SHP77 treated with DMSO at 0.1 percent for 48 hours (cell line): Measurements from ENCODE around the gene RGN.
"Not testable (repeated sequence)": the region's sequence is repeated elsewhere in the genome, so short reads cannot be mapped to it uniquely, and the experiment has no call there.

Experiments used
- DNase-seq: peaks from one replicate; lab custom pipeline; 2025; lab: John Stamatoyannopoulos, UW

Gene RGN

DNA sequence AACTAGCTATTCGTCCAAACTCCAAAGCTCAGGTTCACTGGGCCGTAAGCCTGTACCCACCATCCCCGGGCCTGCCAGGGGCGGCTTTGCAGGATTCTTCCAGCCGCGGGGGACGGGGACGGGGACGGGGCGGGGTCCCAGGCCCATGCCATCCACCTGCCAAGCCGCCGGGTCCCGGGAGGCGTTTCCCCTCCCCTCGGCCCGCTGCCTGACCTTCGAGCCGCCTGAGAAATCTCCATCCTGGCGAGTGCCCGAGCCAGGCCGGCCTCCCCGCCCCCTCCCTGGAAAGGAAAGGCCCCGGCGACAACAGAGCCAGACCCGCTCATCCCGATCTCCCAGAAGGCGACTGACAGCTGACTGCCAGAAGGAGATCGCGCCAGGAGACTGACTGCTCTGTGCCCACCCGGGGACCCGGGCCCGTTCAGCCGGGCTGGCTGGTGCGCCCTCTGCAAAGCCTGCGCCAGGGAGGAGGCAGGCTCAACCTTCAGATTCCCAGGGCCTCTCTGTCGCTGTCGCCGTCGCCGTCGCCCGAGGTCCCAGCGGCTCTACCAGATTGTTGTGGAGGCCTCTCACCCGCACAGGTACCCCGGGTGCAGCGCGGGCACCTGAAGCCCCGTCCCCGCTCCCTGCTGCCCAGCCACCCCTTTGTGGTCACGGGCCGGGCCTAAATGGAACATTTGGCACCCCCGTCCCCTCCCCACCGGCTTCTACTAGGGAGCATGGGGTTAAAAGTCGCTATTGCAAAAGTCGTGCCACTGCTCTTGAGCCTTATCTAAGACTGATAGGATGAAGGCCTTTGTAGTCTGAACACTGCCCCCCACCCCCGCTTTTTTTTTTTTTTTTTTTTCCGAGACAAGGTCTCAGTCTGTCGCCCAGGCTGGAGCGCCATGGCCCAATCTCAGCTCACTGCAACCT, at the start of gene RGN:
Gene RGN (plus strand): TSS at position 315 of the 915 bp plus-strand sequence. CDS start 2,702 bp downstream, outside the sequence.
- DNase-seq, result no peak

DNA sequence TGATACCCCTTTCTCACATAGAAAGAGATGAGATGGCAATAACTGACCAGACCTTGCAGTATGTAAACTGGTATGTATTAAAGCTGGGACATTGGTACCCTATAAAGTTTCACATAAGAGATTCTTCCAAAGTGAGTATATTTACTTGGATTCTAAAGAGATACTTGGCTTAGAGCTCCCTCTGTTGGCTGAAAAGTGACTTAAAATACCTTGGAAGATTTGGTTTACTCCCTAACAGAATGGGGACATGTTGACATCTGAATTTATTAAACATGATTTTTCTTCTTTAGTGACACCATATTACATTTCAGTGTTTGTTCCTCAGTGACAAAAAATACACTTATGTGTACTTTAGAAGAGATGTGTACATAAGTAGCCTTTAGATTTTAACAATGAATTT, 47.9 kb upstream of the RGN start:
- peak; percentile 7 for DNase-seq

DNA sequence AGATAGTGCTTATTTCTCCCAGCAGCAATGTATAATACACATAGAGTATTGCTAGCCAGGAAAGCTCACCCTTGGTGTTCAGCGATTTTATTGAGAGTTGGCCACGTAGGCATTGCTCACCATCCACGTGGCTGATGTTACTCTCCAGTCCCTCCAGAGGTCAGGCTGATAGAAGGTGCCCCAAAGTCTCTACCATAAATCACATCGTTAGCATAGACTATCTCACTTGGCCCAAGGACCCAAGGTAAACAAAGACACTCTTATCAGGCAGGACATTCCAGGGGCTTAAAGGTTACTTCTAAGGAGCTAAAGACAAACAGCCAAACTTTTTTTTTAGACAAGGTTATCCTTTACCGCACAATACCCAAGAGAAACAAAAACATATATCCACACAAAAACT, 30.3 kb upstream of the RGN start:
- DNase-seq, result no peak

DNA sequence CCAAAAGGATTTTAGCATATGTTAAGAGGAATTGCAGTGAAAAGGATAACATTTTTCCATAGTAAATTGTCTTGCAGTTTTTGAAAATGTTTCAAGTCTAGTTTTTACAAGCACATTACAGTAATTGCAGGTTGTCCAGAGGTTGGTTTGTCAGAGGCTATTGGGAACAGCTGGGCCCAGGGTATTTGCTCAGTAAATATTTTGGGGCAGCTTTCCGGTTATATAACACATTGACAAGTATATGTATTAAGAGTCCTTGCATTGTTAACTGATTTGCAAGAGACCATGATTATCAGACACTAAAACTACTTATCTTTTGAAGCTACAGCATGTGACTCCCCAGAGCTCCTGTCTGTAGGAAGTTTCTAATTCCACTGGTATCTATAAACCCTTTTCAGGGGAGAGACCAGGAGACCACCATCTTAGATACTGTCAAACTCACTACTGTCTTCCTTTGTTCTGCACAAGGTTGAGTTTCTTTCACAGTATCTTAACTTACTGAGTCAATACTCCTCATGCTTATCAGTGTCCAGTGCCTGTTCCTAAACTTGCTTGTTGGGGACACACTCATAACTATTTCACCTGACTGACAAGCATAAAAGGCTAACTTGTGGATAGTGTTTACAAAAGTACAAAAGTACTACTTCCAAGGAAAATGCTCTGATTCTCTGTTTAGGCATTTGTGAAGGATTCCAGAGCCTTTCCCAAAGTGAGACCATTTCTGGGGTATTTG, 18.9 kb upstream of the RGN start:
- DNase-seq, result no peak

DNA sequence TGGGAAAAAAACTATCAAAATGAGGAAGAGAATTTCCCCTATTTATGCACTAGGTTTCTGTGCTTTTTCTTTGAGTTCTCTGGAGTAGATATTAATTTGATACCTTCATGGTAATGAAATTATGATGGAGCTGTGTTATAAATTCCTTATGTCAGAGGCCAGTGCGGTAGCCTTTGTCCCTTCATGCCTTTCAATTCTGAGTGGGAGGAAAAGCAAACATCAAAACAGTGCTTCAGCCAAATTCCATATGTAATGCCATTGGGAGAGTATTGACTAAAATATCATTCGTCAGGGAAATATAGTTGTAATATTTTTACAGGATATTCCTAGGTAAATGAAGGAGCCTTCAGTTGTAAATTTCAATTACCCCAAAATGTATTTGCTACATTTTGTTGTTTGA, 17.5 kb upstream of the RGN start:
- no peak for DNase-seq

DNA sequence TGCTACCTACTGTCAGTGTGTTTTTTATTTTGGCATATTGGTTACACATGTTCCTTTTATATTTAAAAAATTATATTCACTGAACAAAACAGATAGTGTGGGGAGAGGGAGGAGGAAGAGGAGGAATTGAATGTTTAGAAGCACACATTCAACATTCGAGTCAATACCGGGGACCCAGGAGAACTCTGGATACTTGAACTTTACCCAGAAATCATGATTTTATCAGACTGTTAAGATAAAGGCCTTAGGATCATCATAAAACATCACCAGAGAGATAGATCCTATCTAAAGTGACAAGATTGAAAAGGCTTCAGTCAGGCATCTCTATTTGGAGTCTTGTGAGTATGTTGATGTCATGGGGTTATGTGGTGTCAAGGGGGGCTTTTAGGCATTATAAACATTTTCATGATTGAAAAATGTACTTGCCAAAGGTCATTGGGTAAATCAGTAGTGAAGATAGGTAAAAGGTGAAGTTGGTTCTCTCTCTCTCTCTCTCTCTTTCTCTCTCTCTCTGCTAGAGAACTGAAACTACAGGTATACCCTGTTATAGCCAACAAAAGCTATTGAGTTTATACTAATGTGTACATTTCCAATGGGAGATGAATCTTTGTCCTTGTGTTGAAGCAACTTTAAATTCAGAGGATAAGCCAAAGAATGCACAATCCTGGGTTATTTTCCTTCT, 16.9 kb upstream of the RGN start:
- no peak for DNase-seq

DNA sequence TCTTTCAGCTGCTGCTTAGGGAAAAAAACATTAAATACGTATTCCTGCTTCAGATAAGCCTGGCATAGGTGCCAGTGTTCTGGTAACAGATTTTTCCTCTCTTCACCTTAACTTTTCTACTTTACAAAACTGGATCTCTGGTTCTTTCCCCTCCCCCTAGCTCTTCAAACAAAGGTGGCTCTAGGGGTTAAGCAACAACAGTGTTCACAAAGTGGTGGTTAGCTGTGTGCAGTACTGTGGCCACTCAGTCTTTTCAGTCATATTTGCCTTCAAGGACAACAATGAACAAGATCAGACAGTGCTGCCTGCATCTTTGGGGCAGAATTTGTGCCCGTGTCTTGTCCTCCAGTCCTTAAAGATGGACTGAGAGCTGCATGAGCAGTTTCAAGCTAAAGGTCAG, 15.1 kb upstream of the RGN start:
- no peak for DNase-seq

DNA sequence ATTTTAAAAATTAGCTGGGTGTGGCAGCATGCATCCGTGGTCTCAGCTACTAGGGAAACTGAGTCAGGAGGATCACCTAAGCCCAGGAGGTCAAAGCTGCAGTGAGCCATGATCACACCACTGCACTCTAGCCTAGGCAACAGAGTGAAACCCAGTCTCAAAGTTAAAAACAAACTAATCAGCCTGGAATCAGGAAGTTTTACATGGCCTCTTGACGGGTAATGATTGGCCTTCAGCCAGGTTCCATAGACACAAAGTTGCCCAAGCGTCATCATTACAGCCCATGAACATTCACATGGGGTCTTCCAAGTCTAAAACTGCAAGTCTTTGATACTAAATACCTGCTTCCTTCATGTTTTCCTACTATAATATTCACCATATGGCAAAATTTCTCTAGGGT, 10.0 kb upstream of the RGN start:
- no peak for DNase-seq

DNA sequence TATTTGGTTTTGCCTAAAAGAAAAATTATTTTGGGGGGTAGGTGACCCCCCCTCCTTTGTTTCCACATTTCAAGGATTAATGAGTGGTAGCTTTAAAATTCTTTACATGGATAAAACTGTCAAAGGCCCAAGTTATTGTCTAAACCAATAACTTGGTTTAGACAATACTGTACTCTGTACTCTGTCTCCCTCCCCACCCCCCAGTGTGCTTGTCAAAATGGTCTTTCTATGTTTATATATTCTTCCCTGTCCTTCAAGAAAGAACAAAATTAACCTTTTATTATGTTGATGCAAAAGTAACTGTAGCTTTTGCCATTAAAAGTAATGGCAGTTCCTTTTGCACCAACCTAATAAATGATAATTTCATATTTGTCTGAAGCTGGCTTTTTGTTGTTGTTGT, 9.5 kb upstream of the RGN start:
- DNase-seq, result no peak

DNA sequence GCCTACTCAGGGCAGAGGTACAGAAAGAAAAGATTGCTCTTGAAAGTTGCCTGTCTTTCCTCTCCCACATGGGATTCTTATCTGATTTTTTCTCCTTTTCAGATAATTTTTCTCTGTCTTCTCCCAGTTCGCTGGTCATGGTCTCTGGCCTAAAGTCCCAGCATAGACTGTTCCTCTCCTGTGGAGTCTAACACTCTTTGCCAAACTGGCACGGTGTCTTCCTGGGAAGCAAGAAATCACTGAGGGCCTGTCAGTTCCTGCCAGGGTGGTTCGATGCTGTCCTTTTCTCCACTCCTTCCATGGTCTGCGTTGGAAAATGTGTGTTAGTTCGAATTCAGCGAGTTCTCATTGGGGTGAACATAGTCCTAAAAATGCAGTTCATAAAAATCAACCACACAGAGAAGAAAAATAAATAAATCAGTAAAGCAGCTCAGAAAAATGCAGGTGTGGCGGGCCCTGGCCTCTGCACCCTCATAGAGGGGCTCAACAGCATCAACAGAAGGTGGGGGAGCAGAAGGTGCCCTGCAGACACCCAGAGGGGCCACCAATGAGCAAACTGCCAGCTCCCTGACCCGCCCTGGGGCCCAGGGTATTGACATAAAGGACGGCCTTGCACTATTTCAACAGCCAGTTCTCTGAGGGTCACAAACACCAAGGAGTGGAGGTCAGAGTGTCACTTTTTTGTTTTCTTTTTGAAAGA, 2.1 kb downstream of the RGN start:
- DNase-seq, result no peak

DNA sequence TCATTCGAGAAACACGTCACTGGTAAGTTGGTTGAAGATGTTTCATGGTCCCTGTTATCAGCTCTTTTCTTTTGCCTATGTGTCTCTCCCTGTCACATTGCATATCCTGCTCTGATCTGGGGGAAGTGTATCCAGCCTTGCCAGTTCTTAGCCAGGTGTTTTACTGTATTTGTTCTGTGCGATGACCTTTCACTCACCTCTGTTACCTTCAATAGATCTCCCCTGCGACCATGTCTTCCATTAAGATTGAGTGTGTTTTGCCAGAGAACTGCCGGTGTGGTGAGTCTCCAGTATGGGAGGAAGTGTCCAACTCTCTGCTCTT, 2.6 kb downstream of the RGN start:
- no peak for DNase-seq

DNA sequence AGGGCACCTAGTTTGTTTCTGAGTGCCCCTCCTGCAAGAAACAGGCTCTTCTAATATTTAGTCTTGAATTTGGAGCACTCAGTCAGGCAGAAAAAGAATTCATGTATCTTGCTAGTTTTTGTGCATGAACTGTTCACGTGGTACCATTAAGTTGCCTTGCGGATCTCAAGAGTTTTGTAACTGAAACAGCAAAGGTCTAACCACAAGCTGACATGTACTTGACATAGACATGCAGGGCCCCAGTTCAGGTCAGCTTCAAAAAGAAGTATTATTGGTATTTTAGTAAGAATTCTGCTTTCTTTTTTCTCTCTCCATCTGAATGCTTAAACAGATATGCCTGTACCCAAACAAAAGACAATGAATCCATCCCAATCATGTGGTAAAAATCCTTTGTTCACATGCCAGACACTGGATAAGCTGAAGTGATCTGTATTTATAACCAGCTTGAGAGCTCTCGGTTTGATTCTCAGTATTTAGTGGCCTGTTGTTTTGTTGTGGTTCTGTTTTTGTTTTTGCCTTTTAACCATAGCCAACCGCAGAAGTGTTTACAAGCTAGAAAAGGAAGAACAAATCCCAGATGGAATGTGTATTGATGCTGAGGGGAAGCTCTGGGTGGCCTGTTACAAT, 13.0 kb downstream of the RGN start:
- no peak for DNase-seq

DNA sequence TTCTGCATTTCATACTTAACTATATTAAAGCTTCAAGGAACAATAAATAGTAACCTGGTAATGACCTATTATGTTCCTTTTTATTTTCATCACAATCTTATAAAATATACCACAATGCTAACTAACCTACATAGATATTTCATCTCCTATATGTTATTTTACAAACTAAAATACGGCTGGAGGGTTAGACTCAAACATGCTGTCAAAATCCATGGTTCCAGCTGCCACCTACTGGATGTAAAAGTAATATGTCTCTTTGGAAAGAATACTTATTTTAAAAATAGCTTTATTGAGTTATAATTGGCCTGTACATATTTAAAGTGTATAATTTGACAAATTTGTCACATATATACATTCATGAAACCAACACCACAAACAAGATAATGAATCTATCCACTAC, 15.0 kb downstream of the RGN start:
- no peak for DNase-seq

DNA sequence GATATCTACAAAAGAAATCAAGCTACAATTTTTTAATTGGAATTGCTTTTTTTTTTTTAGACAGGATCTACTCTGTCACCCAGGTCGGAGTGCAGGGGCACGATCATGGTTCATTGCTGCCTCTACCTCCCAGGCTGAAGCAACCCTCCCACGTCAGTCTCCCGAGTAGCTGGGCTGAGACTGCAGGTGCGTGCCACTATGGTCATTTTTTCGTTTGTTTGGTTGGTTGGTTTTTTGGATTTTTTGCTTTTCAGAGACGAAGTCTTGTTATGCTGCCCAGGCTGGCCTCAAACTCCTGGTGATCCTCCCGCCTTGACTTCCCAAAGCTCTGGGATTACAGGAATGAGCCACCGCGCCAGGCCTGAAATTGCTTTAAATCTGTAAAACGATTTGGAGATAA, 15.6 kb downstream of the RGN start:
- DNase-seq, result no peak

DNA sequence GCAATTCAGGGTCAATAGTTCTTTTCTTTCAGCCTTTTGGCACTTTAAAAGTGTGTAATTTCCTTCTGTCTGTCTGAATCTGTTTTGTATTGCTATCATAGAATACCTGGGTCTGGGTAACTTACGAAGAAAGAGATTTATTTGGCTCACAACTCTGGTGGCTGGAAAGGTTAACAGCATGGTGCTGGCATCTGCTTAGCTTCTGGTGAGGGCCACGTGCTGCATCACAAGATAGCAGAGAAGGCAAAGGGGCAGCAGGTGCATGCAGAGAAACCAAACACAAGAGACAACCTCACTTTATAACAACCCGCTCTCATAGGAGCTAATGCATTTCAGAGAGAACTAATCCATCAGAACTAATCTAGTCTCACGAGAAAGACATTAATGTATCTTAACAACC, 18.8 kb downstream of the RGN start:
- DNase-seq, result no peak

DNA sequence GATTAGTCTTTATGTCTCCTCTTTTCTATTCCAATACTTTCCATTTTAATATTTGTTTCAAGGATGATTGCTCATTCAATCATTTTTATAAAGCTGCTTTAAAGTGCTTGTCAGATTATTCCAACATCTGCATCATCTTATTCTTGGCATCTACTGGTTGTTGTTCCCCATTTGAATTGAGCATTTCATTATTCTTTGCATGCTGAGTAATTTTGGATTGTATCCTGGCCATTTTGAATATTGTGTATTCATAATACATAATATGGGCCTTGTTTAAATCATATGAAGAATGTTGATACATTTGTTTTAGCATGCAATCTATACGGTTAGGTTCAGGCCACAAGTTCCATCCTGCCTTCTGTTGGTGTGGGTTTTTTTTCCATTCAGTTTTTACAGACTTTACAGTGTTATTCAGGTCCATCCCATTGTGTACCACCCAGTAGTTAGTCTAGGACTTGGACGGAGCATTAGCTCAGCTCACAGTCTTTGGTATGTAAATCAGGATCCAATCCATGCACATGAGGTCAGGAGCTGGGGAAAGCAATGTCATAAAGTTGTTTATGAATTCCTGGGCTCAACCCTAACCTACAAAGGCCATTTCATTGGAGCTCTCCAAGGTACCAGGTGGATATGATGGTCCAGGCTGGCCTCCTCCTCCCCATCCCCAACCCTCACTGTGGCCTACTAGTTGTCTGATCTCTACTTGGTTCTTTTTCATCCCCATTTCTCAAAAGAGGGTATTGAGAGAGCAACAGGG, 20.3 kb downstream of the RGN start:
- no peak for DNase-seq

DNA sequence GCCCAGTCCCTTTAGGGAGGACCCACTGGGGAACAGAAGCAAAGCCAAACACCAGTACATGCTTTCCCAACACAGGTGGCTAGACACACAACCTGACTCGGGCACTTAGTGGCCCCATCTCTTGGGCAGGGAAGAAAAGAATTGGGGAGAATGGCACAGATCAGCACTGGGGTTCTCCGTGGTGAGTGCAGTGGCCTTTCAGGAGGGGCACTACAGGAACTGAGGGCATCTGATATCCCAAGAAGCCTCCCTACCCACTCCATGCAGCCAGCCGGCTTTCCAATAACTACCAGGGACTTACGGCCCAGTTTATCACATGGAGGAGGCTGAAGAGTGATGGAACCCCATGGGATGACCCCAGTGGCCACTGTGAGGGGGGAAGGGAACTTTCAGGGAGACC, 23.0 kb downstream of the RGN start:
- no peak for DNase-seq

DNA sequence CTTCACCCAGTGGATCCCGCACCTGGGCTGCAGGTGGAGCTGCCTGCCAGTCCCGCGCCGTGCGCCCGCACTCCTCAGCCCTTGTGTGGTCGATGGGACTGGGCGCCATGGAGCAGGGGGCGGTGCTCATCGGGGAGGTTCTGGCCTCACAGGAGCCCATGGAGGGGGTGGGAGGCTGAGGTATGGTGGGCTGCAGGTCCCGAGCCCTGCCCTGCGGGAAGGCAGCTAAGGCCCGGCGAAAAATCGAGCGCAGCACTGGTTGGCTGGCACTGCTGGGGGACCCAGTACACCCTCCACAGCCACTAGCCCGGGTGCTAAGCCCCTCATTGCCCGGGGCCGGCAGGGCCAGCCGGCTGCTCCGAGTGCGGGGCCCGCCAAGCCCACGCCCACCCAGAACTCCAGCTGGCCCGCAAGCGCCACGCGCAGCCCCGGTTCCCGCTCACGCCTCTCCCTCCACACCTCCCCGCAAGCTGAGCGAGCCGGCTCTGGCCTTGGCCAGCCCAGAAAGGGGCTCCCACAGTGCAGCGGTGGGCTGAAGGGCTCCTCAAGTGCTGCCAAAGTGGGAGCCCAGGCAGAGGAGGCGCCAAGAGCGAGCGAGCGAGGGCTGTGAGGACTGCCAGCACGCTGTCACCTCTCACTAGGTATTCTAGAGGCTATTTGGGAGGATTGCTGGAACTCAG, 32.8 kb downstream of the RGN start:
- not testable (repeated sequence) for DNase-seq

DNA sequence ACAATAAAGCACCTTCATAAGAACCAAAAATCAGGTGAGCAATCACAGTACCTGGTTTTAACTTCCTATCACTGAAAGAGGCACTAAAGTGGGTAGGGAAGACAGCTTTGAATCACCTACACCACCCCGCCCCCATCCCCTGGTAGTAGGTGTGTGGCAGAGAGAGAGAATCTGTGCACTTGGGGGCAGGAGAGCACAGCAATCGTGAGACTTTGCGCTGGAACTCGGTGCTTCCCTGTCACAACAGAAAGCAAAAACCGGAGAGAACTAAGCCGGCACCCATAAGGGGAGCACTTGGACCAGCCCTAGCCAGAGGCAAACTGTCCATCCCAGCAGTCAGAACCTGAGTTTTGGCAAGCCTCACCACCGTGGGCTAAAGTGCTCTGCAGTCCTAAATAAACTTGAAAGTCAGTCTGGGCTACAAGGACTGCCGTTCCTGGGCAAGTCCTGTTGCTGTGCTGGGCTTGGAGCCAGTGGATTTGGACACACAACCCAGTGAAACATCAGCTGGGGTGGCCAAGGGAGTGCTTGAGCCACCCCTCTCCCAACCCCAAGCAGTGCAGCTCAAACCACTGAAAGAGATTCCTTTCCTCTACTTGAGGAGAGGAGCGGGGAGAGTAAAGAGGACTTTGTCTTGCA, 34.2 kb downstream of the RGN start:
- no peak for DNase-seq

DNA sequence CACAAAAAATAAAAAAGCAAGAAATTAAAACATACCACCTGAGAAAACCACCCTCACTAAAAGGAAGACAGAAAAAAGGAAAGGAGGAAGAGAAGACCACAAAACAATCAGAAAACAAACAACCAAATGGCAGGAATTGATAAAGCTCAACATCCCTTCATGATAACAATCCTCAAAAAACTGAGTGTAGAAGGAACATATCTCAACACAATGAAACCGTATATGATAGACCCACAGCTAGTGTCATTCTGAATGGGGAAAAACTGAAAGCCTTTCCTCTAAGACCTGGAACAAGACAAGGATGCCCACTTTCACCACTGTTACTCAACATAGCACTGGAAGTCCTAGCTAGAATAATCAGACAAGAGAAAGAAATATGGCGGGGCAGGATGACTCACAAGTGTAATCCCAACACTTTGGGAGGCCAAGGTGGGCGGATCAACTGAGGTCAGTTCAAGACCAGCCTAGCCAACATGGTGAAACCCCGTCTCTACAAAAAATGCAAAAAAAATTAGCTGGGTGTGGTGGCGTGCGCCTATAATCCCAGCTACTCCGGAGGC, 38.4 kb downstream of the RGN start:
- DNase-seq, result not testable (repeated sequence)
